A549 (cell line): ENCODE results near the gene ANXA6. TPM values are rescaled to one million over a fixed set of nuclear protein-coding genes. Genes with fewer than 3 reads are reported as not detected.

Source experiments
- ATAC-seq, 2 experiments: fragments of 200-7000 bp in 1 of 2; fragments of >200 bp in 1 of 2; cut with Nextera tagmentation in 1 of 2; cut with Tn5 transposase in 1 of 2; 3 replicates each; pipeline versions ENCODE4 v1.8.0 to v1.9.1; 2018 to 2020; ENCODE audit warnings: mild to moderate bottlenecking in 1 of 2, moderate library complexity in 1 of 2
- CTCF ChIA-PET: fragments of 300-600 bp; sonication (Branson Sonifier 250); formaldehyde crosslinking; extraction: SDS; loops from one replicate; lab custom pipeline; 2021; ENCODE audit warnings: antibody characterized with exemption, inconsistent platforms; lab: Yijun Ruan, JAX
- POLR2A ChIA-PET: fragments of 350-600 bp; formaldehyde crosslinking; extraction: SDS; loops from one replicate; lab custom pipeline; 2021; ENCODE audit warnings: antibody characterized with exemption, inconsistent platforms; lab: Yijun Ruan, JAX
- DNase-seq, 2 experiments: peaks; one replicate each; pipeline versions ENCODE4 v3.0.0 to v3.0.0-alpha.2; 2011 to 2016; ENCODE audit warnings: low read depth in 1 of 2, low spot score in 1 of 2
- FAIRE-seq: peaks from 2 replicates; lab custom pipeline; 2011; peaks lifted over from hg19 to GRCh38; lab: Jason Lieb, UNC
- H3K27ac ChIP-seq, 2 experiments: fragments of >200 bp; sonication (Bioruptor Twin); formaldehyde crosslinking; 3 replicates each; pipeline ENCODE4 v1.5.1; 2016 to 2017
- H3K4me1 ChIP-seq: fragments of >200 bp; sonication (Bioruptor Twin); formaldehyde crosslinking; 3 replicates; pipeline ENCODE4 v1.6.1; 2016
- H3K4me2 ChIP-seq: fragments of >200 bp; sonication (Bioruptor Twin); formaldehyde crosslinking; 3 replicates; pipeline ENCODE4 v1.6.1; 2016
- H3K4me3 ChIP-seq: fragments of >200 bp; sonication (Bioruptor Twin); formaldehyde crosslinking; 3 replicates; pipeline ENCODE4 v1.5.1; 2016
- H3K9me3 ChIP-seq: fragments of >200 bp; sonication (Bioruptor Twin); formaldehyde crosslinking; 3 replicates; pipeline ENCODE4 v1.6.1; 2016
- CBX8 ChIP-seq: fragments of 200-600 bp; sonication (generic); IDR thresholded peaks from 2 replicates; pipeline ENCODE4 v1.6.1; 2016
- CEBPB ChIP-seq, 2 experiments: fragments of >200 bp in 1 of 2; sonication (Bioruptor Twin) in 1 of 2; formaldehyde crosslinking in 1 of 2; IDR thresholded peaks; 2 replicates each; pipeline ENCODE4 v1.6.1; 2012 to 2016
- CHD2 ChIP-seq: fragments of 150-350 bp; IDR thresholded peaks from 2 replicates; pipeline ENCODE4 v1.6.1; 2014; ENCODE audit warnings: low read length; ENCODE audit not compliant: partially characterized antibody
- CTCF ChIP-seq: fragments of >200 bp; sonication (Bioruptor Twin); formaldehyde crosslinking; IDR thresholded peaks from 3 replicates; pipeline ENCODE4 v1.5.1; 2016
- ESRRA ChIP-seq: fragments of 150-350 bp; IDR thresholded peaks from 2 replicates; pipeline ENCODE4 v1.6.1; 2014; ENCODE audit warnings: mild to moderate bottlenecking, low read length, borderline replicate concordance
- GATA3 ChIP-seq: IDR thresholded peaks from 2 replicates; pipeline ENCODE4 v1.6.1; 2012; ENCODE audit warnings: borderline replicate concordance
- HMGXB4 ChIP-seq: fragments of 250-450 bp; sonication (Bioruptor Pico); IDR thresholded peaks from 2 replicates; pipeline ENCODE4 v1.5.0; 2021; ENCODE audit warnings: mild to moderate bottlenecking, moderate library complexity, borderline replicate concordance
- HOXB13 ChIP-seq: fragments of 250-450 bp; sonication (Bioruptor Pico); IDR thresholded peaks from 2 replicates; pipeline ENCODE4 v1.5.0; 2020; ENCODE audit warnings: low read depth, mild to moderate bottlenecking, moderate library complexity
- HOXB5 ChIP-seq: fragments of 250-450 bp; sonication (Bioruptor Pico); IDR thresholded peaks from 2 replicates; pipeline ENCODE4 v1.5.0; 2020; ENCODE audit warnings: mild to moderate bottlenecking, moderate library complexity
- KDM1A ChIP-seq: fragments of 200-600 bp; sonication (generic); IDR thresholded peaks from 2 replicates; pipeline ENCODE4 v1.6.1; 2016; ENCODE audit warnings: low read depth, mild to moderate bottlenecking
- KDM5A ChIP-seq: fragments of 200-600 bp; sonication (generic); IDR thresholded peaks from 2 replicates; pipeline ENCODE4 v1.6.1; 2016; ENCODE audit warnings: antibody characterized with exemption, mild to moderate bottlenecking
- MAX ChIP-seq: IDR thresholded peaks from 2 replicates; pipeline ENCODE4 v1.6.1; 2012
- NFE2L2 ChIP-seq: fragments of 150-350 bp; conservative IDR thresholded peaks from 2 replicates; pipeline ENCODE4 v1.6.1; 2014; ENCODE audit warnings: low read length
- NPAS2 ChIP-seq: fragments of 250-450 bp; sonication (Bioruptor Pico); IDR thresholded peaks from 2 replicates; pipeline ENCODE4 v1.8.0; 2022; ENCODE audit warnings: mild to moderate bottlenecking, moderate library complexity, borderline replicate concordance
- PBX3 ChIP-seq: IDR thresholded peaks from 2 replicates; pipeline ENCODE4 v1.6.1; 2012
- PHF8 ChIP-seq: fragments of 200-600 bp; sonication (generic); IDR thresholded peaks from 2 replicates; pipeline ENCODE4 v1.6.1; 2016; ENCODE audit warnings: low read depth, mild to moderate bottlenecking, antibody characterized with exemption, moderate library complexity, borderline replicate concordance
- POLR2A ChIP-seq: IDR thresholded peaks from 2 replicates; pipeline ENCODE4 v1.6.1; 2012; ENCODE audit warnings: mild to moderate bottlenecking, low read length
- RAD21 ChIP-seq, 2 experiments: fragments of >200 bp in 1 of 2; sonication (Bioruptor Twin) in 1 of 2; formaldehyde crosslinking in 1 of 2; IDR thresholded peaks in 1 of 2; conservative IDR thresholded peaks in 1 of 2; 2 replicates in 1 of 2; 3 replicates in 1 of 2; pipeline ENCODE4 v1.6.1; 2012 to 2018; ENCODE audit warnings: inconsistent platforms in 1 of 2
- RNF2 ChIP-seq: fragments of 200-600 bp; sonication (generic); IDR thresholded peaks from 2 replicates; pipeline ENCODE4 v1.6.1; 2016; ENCODE audit warnings: low read depth, mild to moderate bottlenecking, antibody characterized with exemption, moderate library complexity, borderline replicate concordance
- SMC3 ChIP-seq: fragments of >200 bp; sonication (Bioruptor Twin); formaldehyde crosslinking; IDR thresholded peaks from 3 replicates; pipeline ENCODE4 v1.6.1; 2018; ENCODE audit warnings: inconsistent platforms
- TFCP2L1 ChIP-seq: fragments of 250-450 bp; sonication (Bioruptor Pico); IDR thresholded peaks from 2 replicates; pipeline ENCODE4 v1.5.0; 2021; ENCODE audit warnings: mild to moderate bottlenecking
- TP53 ChIP-seq: fragments of 250-450 bp; sonication (Bioruptor Pico); IDR thresholded peaks from 2 replicates; pipeline ENCODE4 v1.5.0; 2021; ENCODE audit warnings: mild to moderate bottlenecking, moderate library complexity
- WGBS: methylation state at CpG from one replicate; pipeline ENCODE4 v1.1.6; 2017; ENCODE audit errors: missing lambda C conversion rate; 5-methylcytosine and 5-hydroxymethylcytosine counted together
- polyA plus RNA-seq, 4 experiments: library from polyadenylated mRNA; depleted of rRNA in 3 of 4; stranded (reverse); fragments of >200 nt; fragmentation: RNase III in 1 of 4; extraction: RNeasy Plus Mini Kit Qiagen cat#74134 plus additional on column Dnase treatment in 1 of 4; gene quantifications; 2 replicates in 3 of 4; 3 replicates in 1 of 4; pipeline ENCODE4 v1.2.3, GENCODE V29; 2011 to 2017

ANXA6 gene
- polyA plus RNA-seq, 2 of the 4 experiments (the other 2 are of a cell fraction) = 32.4 to 53.0 TPM

- no peak for ATAC-seq
- 98% methylated on average over 2 of the region's 2 CpGs for WGBS
- no peak for DNase-seq
- H3K9me3 ChIP-seq = no peaks in the 10 kb centered on the region
- H3K4me1 ChIP-seq = peaks cover 7% of the 10 kb centered on the region; the same call in 2 of the 3 replicates
- TF ChIP-seq MAX (no peak), CHD2 (no peak), PHF8 (no peak), HOXB13 (no peak), NFE2L2 (no peak), RNF2 (no peak), GATA3 (no peak)
- ChIA-PET POLR2A (no interaction called here), CTCF (interaction anchor here (1.1 to 25.1 kb wide), 3 partner anchors 46 to 103 kb away, joined by 5 to 704 read pairs (median 279); partner anchors contain the start of gene CCDC69)
- no peak for FAIRE-seq
- H3K4me2 ChIP-seq = no peak overlapping the region
- H3K4me3 ChIP-seq = no peak overlapping the region
- no peak overlapping the region for H3K27ac ChIP-seq
Measured at GRCh38 chr5:151121095-151121494, 36.5 kb downstream of the ANXA6 start.

GRCh38 chr5:151118913-151119575 is 38.5 kb downstream of the ANXA6 start:
- Histone ChIP-seq H3K27ac (no peak overlapping the region), H3K4me1 (peaks cover 6% of the 10 kb centered on the region; the same call in 2 of the 3 replicates), H3K4me2 (no peak overlapping the region), H3K4me3 (no peak overlapping the region), H3K9me3 (no peaks in the 10 kb centered on the region)
- ChIA-PET POLR2A (no interaction called here), CTCF (interaction anchor here (1.1 to 25.1 kb wide), 5 partner anchors 7 to 66 kb away, joined by 3 to 704 read pairs (median 76); no protein-coding TSS in a partner anchor)
- 96% methylated on average over 7 of the region's 7 CpGs for WGBS
- no peak for FAIRE-seq
- no peak for DNase-seq
- no peak for ATAC-seq
- TF ChIP-seq POLR2A (no peak), TP53 (CRISPR knock-in tag) (no peak), KDM5A (no peak), HOXB5 (CRISPR knock-in tag) (no peak), NFE2L2 (no peak)

- H3K27ac ChIP-seq = no peak overlapping the region
- no peak overlapping the region for H3K4me3 ChIP-seq
- ChIA-PET POLR2A (interaction anchor here (1.1 to 2.1 kb wide), 2 partner anchors 34 to 64 kb away, joined by 4 to 8 read pairs; partner anchors contain the start of gene TNIP1), CTCF (interaction anchor here (0.6 to 25.1 kb wide), 53 partner anchors 10 to 555 kb away, joined by 3 to 704 read pairs (median 7); partner anchors contain the start of genes ANXA6, GM2A, GPX3 and TNIP1)
- ATAC-seq (peak; percentile 82 to 91), FAIRE-seq (no peak), DNase-seq (peak; percentile 65 to 85)
- no peaks in the 10 kb centered on the region for H3K9me3 ChIP-seq
- TF ChIP-seq TFCP2L1 = no peak
- no peak for TF ChIP-seq KDM1A
- no peak for TF ChIP-seq HMGXB4
- no peak for TF ChIP-seq ESRRA
- no peak for TF ChIP-seq PBX3
- TF ChIP-seq NPAS2 (CRISPR knock-in tag) = no peak
- peak; percentile 98 to 99 for TF ChIP-seq RAD21 (conservative IDR thresholded peaks at IDR 0.05 in 1 of 2, IDR thresholded peaks at IDR 0.05 in 1 of 2)
- TF ChIP-seq CBX8 = no peak
- peak; percentile 99 for TF ChIP-seq SMC3
- TF ChIP-seq CEBPB (IDR thresholded peaks at IDR 0.05) = no peak
- peak; percentile 95 for TF ChIP-seq CTCF
- WGBS = 2% methylated on average over 7 of the region's 7 CpGs
- no peaks in the 10 kb centered on the region for H3K4me1 ChIP-seq
- H3K4me2 ChIP-seq = no peak overlapping the region
Measured at GRCh38 chr5:151115272-151115905, 42.2 kb downstream of the ANXA6 start.
